ENCODE measurements around the gene ACTG2. TPM values are rescaled to one million over a fixed set of nuclear protein-coding genes. Genes with fewer than 3 reads are reported as not detected.

ACTG2 gene
- total and polyA plus RNA-seq, 4 donors, result 20.5 to 82.9 (median 44.7) TPM

- no peak for TF ChIP-seq CTCF (IDR thresholded peaks at IDR 0.05; ENCODE audit: control extremely low read depth, extremely low read depth)
- Histone ChIP-seq H3K9me3 (ENCODE audit: control insufficient read depth in 4 of 4, insufficient read depth in 3 of 4, low read length in 3 of 4) (peaks cover 0 to 4% (median 0%) of the 10 kb centered on the region in 4 donors), H3K4me3 (no peak overlapping the region), H3K36me3 (ENCODE audit: control insufficient read depth in 4 of 4, insufficient read depth in 4 of 4, low read length in 4 of 4) (peaks cover 7 to 17% (median 13%) of the 10 kb centered on the region in 4 donors), H3K27me3 (ENCODE audit: control insufficient read depth in 3 of 3, insufficient read depth in 3 of 3, low read length in 2 of 3) (no peaks in the 10 kb centered on the region), H3K27ac (ENCODE audit: low read depth in 1 of 2, low read length in 1 of 2) (peak overlapping the region in 1 of 2 donors; percentile 31), H3K4me1 (ENCODE audit: control insufficient read depth in 5 of 5, insufficient read depth in 5 of 5, low read length in 5 of 5) (no peaks in the 10 kb centered on the region), H3K9ac (ENCODE audit: insufficient read depth in 1 of 2, low read length in 2 of 2) (no peak overlapping the region)
- ATAC-seq (ENCODE audit: insufficient read depth, low FRiP score) (no peak), DNase-seq (no peak)
- WGBS, 2 donors, result 79 to 85% methylated on average over 12 of the region's 12 CpGs
Observed at GRCh38 chr2:73961823-73962615, 69.2 kb downstream of the ACTG2 start.

GRCh38 chr2:73962798-73963197, 70.0 kb downstream of the ACTG2 start:
- no peak for DNase-seq
- Histone ChIP-seq H3K9ac (ENCODE audit: insufficient read depth in 1 of 2, low read length in 2 of 2) (no peak overlapping the region), H3K4me3 (no peak overlapping the region), H3K36me3 (ENCODE audit: control insufficient read depth in 4 of 4, insufficient read depth in 4 of 4, low read length in 4 of 4) (peaks cover 3 to 14% (median 11%) of the 10 kb centered on the region in 4 donors), H3K4me1 (ENCODE audit: control insufficient read depth in 5 of 5, insufficient read depth in 5 of 5, low read length in 5 of 5) (no peaks in the 10 kb centered on the region), H3K27ac (ENCODE audit: low read depth in 1 of 2, low read length in 1 of 2) (no peak overlapping the region), H3K27me3 (ENCODE audit: control insufficient read depth in 3 of 3, insufficient read depth in 3 of 3, low read length in 2 of 3) (no peaks in the 10 kb centered on the region), H3K9me3 (ENCODE audit: control insufficient read depth in 4 of 4, insufficient read depth in 3 of 4, low read length in 3 of 4) (peaks cover 0 to 4% (median 0%) of the 10 kb centered on the region in 4 donors)
- 93 to 95% methylated on average over 5 of the region's 5 CpGs for WGBS, 2 donors
- ATAC-seq (ENCODE audit: insufficient read depth, low FRiP score), result no peak
- no peak for TF ChIP-seq CTCF (IDR thresholded peaks at IDR 0.05; ENCODE audit: control extremely low read depth, extremely low read depth)

DNA sequence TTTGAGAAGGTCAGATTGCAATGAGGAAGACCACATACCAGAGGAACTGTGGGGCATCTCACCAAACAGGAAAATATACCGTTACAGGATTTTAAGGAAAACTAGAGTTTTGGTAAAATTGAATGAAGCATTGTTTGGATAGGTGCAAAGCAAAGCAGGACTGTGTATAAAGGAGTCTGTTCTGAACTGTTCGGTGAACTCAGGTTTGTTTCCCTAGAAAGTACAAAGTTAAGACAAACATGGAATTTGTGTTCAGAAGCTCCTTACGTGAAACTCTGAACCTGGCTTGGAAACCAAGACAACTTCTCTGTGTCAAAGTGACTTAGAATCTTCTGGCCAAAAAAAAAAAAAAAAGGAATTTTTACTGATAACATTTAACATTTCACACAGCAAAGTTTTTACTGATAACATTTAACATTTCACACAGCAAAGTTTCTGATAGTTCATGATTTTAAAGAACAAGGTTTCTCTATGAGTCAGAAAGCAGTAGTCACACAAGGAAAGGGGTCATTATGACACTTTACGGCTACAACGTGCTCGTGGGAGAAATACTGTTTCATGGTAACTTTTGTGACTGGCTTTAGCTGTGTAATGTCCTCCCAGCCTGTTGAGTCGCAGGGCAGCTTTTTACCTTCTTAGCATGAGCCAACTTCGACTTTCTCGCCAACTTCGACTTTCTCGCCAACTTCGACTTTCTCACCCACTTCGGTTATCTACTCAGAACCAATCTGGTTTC, 70.7 kb downstream of the ACTG2 start:
- no peak overlapping the region for H3K27ac ChIP-seq (ENCODE audit: low read depth in 1 of 2, low read length in 1 of 2)
- H3K36me3 ChIP-seq (ENCODE audit: control insufficient read depth in 4 of 4, insufficient read depth in 4 of 4, low read length in 4 of 4), result peaks cover 3 to 10% (median 9%) of the 10 kb centered on the region in 4 donors
- H3K4me1 ChIP-seq (ENCODE audit: control insufficient read depth in 5 of 5, insufficient read depth in 5 of 5, low read length in 5 of 5), result no peaks in the 10 kb centered on the region
- WGBS, 2 donors, result 84 to 86% methylated on average over 13 of the region's 13 CpGs
- DNase-seq (no peak), ATAC-seq (ENCODE audit: insufficient read depth, low FRiP score) (no peak)
- H3K27me3 ChIP-seq (ENCODE audit: control insufficient read depth in 3 of 3, insufficient read depth in 3 of 3, low read length in 2 of 3), result no peaks in the 10 kb centered on the region
- H3K9ac ChIP-seq (ENCODE audit: insufficient read depth in 1 of 2, low read length in 2 of 2), result no peak overlapping the region
- H3K9me3 ChIP-seq (ENCODE audit: control insufficient read depth in 4 of 4, insufficient read depth in 3 of 4, low read length in 3 of 4), result peaks cover 0 to 4% (median 0%) of the 10 kb centered on the region in 4 donors
- H3K4me3 ChIP-seq, result no peak overlapping the region
- TF ChIP-seq CTCF (IDR thresholded peaks at IDR 0.05; ENCODE audit: control extremely low read depth, extremely low read depth), result no peak

Measured in lung (tissue), 12 donors.